ENCODE measurements around the gene ATP1B3. TPM values are rescaled to one million over a fixed set of nuclear protein-coding genes. Genes with fewer than 3 reads are reported as not detected.

The ATP1B3 gene
- total RNA-seq, 2 experiments from 2014 or later: 22.2 to 22.5 TPM

- Mint-ChIP-seq H3K4me1 (ENCODE audit: low read depth) (peaks cover 4% of the 10 kb centered on the region), H3K27me3 (no peaks in the 10 kb centered on the region), H3K36me3 (ENCODE audit: low read depth) (peaks cover 30% of the 10 kb centered on the region), H3K9me3 (no peaks in the 10 kb centered on the region), H3K4me3 (no peak overlapping the region), H3K27ac (no peak overlapping the region)
- no peak overlapping the region for H3K4me3 ChIP-seq (ENCODE audit: low read length)
- H3K4me1 ChIP-seq (ENCODE audit: insufficient read depth, low read length): no peaks in the 10 kb centered on the region
- H3K27ac ChIP-seq (ENCODE audit: low read depth in 1 of 2, low read length in 2 of 2): no peak overlapping the region
- intact Hi-C loops (cut with DNase I, micrococcal nuclease): loop anchor here (5.0 to 10.0 kb wide), 2 partner anchors 37 to 450 kb away; partner anchors contain the start of gene ATP1B3 (in 1 of the 2)
- CTCF ChIA-PET: no interaction called here
- H3K27me3 ChIP-seq (ENCODE audit: control insufficient read depth in 1 of 2, insufficient read depth in 2 of 2, low read length in 2 of 2): no peaks in the 10 kb centered on the region
- POLR2A ChIA-PET: interaction anchor here (1.7 kb wide), 1 partner anchor 118 kb away, joined by 6 read pairs; no protein-coding TSS in a partner anchor
- peaks cover 13% of the 10 kb centered on the region for H3K36me3 ChIP-seq (ENCODE audit: insufficient read depth, low read length)
- no peaks in the 10 kb centered on the region for H3K9me3 ChIP-seq (ENCODE audit: control insufficient read depth in 1 of 2, insufficient read depth in 1 of 2, low read length in 2 of 2)
- DNase-seq: no peak
- TF ChIP-seq CTCF (IDR thresholded peaks at IDR 0.05): no peak
- no peak for ATAC-seq (ENCODE audit: poor library complexity)
Observed at GRCh38 chr3:141914311-141914710, 37.9 kb downstream of the ATP1B3 start.

GRCh38 chr3:141915016-141915415 lies 38.6 kb downstream of the ATP1B3 start:
- H3K36me3 ChIP-seq (ENCODE audit: insufficient read depth, low read length): peaks cover 17% of the 10 kb centered on the region
- CTCF ChIA-PET: interaction anchor here (0.8 kb wide), 1 partner anchor 400 kb away, joined by 5 read pairs; no protein-coding TSS in a partner anchor
- H3K36me3 Mint-ChIP-seq (ENCODE audit: low read depth): peaks cover 25% of the 10 kb centered on the region
- no peak overlapping the region for H3K27ac Mint-ChIP-seq
- H3K4me1 Mint-ChIP-seq (ENCODE audit: low read depth): peaks cover 4% of the 10 kb centered on the region
- intact Hi-C loops (cut with DNase I, micrococcal nuclease): loop anchor here in 1 of 2 experiments (10.0 kb wide), 1 partner anchor 450 kb away; no protein-coding TSS in a partner anchor
- H3K27me3 Mint-ChIP-seq: no peaks in the 10 kb centered on the region
- no peak overlapping the region for H3K4me3 ChIP-seq (ENCODE audit: low read length)
- H3K4me3 Mint-ChIP-seq: no peak overlapping the region
- H3K9me3 ChIP-seq (ENCODE audit: control insufficient read depth in 1 of 2, insufficient read depth in 1 of 2, low read length in 2 of 2): no peaks in the 10 kb centered on the region
- POLR2A ChIA-PET: no interaction called here
- H3K9me3 Mint-ChIP-seq: no peaks in the 10 kb centered on the region
- ATAC-seq (ENCODE audit: poor library complexity) (no peak), DNase-seq (no peak)
- H3K27me3 ChIP-seq (ENCODE audit: control insufficient read depth in 1 of 2, insufficient read depth in 2 of 2, low read length in 2 of 2): no peaks in the 10 kb centered on the region
- TF ChIP-seq CTCF (IDR thresholded peaks at IDR 0.05): no peak
- no peak overlapping the region for H3K27ac ChIP-seq (ENCODE audit: low read depth in 1 of 2, low read length in 2 of 2)
- H3K4me1 ChIP-seq (ENCODE audit: insufficient read depth, low read length): no peaks in the 10 kb centered on the region

- no peak for ATAC-seq (ENCODE audit: poor library complexity)
- Mint-ChIP-seq H3K27me3 (no peaks in the 10 kb centered on the region), H3K36me3 (ENCODE audit: low read depth) (peaks cover 25% of the 10 kb centered on the region), H3K4me3 (no peak overlapping the region), H3K4me1 (ENCODE audit: low read depth) (peaks cover 4% of the 10 kb centered on the region), H3K27ac (no peak overlapping the region), H3K9me3 (no peaks in the 10 kb centered on the region)
- Histone ChIP-seq H3K4me1 (ENCODE audit: insufficient read depth, low read length) (no peaks in the 10 kb centered on the region), H3K4me3 (ENCODE audit: low read length) (no peak overlapping the region), H3K9me3 (ENCODE audit: control insufficient read depth in 1 of 2, insufficient read depth in 1 of 2, low read length in 2 of 2) (no peaks in the 10 kb centered on the region), H3K36me3 (ENCODE audit: insufficient read depth, low read length) (peaks cover 18% of the 10 kb centered on the region), H3K27ac (ENCODE audit: low read depth in 1 of 2, low read length in 2 of 2) (no peak overlapping the region), H3K27me3 (ENCODE audit: control insufficient read depth in 1 of 2, insufficient read depth in 2 of 2, low read length in 2 of 2) (no peaks in the 10 kb centered on the region)
- DNase-seq: no peak
- POLR2A ChIA-PET: no interaction called here
- intact Hi-C loops (cut with DNase I, micrococcal nuclease): loop anchor here in 1 of 2 experiments (10.0 kb wide), 1 partner anchor 451 kb away; no protein-coding TSS in a partner anchor
- CTCF ChIA-PET: no interaction called here
- TF ChIP-seq CTCF (IDR thresholded peaks at IDR 0.05): no peak
Observed at GRCh38 chr3:141915766-141916165, 39.3 kb downstream of the ATP1B3 start.
